Medulla oblongata (tissue), 1 donor: Measurements from ENCODE around the gene PPP4R4.

Experiments used
- DNase-seq: peaks from one replicate; pipeline ENCODE4 v3.0.0-alpha.2; 2015; ENCODE audit errors: extremely low spot score

Gene PPP4R4

GRCh38 chr14:94309721-94310120, 135.6 kb downstream of the PPP4R4 start:
- no peak for DNase-seq

DNA sequence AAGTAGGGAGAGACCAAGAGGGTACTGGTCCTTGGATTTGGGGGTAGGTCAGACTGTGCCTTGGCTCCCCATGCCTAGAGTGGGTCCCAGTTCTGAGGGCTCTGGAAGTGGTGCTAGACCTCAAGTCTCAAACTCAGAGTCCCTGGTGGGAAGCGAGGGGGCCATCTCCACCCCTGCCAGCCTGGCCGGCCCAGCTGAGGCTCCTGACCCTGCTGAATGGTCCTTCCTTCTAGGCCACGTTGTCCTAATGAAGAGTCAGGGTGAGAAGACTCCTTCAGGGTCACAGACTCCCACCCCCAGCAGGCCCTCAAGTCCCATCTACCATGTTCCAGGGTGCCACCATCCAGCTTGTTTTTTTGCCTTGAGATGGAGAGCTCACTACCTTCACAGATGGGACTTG, 136.1 kb downstream of the PPP4R4 start:
- no peak for DNase-seq

DNA sequence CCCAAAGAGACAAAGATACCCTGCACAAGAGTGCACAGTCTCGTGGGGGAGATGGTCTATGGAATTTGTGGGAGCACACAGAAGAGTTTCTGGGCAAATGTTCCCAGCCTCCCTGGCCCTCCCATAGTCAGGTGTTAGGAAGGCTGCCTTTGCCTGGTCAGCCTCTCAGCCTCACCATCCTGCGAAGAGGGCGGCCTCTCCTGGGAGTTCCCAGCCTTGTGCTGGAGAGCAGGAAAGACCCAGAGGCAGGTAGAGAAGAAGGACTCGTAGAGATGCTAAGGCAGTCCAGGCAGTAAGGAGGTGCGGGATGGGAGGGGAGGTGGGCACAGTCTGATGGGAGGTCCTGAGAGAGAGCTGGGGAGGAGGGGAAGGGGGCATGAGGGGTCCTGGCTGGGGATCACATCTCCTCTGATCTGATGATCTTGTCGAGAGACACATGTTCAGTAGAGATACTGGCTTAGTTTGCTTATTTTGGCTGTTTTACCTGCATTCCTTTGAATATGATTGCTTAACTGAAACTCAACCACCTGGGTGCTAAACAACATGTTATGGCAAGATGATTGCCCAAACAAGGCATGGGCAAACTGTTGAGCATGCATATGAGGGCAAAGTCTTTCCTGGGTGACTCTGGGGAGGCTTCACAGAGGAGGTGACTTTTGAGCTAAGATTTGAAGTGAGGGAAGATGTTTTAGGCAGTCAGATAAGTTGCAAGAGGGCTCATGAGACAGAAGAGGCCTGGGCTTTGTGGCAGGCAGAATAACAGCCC, 138.5 kb downstream of the PPP4R4 start:
- DNase-seq, result no peak

DNA sequence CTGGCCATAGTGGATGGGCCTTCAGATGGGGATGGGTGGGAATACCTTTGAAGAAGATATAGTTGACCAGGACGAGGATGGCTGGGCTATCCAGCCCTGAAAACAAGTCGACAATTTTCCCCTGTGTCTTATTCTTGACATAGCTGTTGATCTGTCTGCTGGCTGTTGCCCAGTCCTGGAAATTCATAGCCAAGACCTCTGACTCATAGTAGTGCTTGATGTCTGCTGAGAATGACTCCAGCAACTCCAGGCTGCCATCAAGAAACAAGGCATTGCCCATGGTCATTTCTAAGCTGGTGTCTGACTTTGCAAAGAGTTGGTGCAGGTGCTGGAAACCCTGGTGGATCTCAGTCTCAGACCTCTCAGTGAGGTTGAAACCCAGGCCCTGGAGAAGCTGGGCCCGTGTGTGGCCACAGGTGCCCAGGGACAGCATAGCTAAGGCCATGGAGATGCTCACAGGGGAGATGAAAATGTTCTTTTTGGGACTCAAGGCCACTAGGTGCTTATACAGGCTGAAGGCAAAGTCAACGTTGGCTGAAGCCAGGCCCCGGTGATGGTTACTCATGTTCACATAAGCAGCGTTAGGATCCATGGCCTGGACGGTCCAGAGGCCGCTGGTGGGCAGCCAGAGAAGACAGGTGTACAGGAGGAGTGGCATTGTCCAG, 140.0 kb downstream of the PPP4R4 start:
- DNase-seq, result no peak

DNA sequence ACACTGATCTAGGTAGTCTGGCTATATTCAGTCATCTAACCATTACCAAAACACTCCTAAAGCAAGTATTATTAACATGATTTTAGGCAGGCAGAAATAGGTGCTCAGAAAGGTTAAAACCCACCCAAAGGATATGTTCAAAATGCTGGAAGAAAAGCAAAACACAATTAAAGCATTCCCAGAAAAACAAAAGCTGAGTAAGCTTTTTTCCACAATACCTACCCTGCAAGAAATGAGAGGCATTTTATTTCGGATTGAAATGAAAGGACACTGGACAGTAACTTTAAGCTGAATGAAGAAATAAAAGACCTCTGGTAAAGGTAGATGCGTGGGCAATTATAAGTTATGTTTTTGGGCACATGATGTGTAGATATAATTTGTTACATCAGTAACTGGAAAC, 140.8 kb downstream of the PPP4R4 start:
- no peak for DNase-seq

DNA sequence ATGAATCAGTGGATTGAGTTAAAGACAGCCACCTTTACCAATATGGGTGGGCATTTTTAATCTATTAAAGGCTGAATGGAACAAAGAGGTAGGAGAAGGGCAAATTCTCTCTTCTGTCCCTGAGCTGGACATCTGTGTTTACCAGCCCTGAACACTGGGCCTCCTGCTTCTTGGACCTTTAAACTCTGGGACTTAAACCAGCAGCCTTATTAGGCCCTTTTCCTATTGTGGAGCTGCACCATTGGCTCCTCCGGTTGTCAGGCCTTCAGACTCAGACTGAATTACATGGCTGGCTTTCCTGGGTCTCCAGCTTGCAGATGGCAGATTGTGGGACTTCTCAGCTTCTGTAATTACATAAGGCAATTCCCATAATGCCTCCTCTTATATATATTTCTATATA, 142.6 kb downstream of the PPP4R4 start:
- DNase-seq, result no peak

GRCh38 chr14:94317259-94317658, 143.1 kb downstream of the PPP4R4 start:
- DNase-seq, result no peak

DNA sequence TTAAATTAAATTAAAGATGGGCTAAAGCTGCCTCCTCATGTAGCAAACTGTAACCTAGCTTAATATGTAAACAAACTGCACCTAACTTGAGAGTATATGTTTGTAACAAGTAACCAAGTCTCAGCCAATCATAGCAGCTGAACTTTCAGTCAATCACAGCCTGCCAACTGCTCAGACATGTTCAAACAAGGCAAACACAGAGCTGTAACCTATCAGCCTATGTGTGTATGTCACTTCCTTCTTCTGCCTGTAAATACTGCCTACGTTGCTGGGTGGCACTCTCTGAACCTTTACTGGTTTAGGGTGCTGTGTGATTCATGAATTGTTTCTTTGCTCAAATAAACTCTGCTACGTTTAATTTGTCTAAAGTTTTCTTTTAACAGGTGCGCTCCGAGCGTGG, 146.1 kb downstream of the PPP4R4 start:
- DNase-seq, result no peak

DNA sequence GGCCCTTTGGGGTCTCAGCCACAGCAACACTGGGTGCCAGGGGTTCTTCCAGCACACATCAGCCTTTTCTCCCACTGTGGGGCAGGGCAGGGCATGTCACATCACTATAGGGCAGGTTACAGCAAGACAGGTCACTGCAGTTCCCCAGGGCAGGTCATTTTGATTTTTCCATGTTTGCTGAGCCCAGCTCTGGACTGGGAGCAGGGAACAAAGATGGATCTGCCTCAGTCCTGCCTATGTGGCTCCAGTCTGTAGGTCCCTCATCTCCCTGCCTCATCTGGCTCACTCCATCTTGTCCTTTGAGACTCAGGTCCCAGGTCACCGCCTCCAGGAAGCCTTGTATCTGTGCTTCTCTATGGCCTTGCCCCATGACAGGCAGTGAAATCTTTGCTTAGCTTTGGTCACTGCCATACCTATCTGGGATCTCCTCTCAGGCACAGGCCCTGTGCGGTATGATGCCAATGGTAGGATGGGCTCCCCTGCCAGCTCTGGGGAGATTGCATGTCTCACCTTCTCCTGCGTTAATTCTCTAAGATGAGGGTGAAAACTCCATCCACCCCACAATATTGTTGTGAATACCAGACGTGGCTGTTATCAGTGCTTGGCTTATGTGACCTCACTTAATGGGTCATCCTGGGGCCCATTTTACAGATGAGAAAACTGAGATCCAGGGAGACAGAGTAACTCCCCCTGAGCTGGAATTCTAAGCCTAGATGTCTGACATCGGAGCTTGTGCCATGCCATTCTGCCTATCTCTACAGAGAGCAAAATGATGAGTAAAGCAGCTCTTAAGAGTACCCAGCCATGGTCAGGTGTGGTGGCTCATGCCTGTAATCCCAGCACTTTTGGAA, 147.5 kb downstream of the PPP4R4 start:
- no peak for DNase-seq

DNA sequence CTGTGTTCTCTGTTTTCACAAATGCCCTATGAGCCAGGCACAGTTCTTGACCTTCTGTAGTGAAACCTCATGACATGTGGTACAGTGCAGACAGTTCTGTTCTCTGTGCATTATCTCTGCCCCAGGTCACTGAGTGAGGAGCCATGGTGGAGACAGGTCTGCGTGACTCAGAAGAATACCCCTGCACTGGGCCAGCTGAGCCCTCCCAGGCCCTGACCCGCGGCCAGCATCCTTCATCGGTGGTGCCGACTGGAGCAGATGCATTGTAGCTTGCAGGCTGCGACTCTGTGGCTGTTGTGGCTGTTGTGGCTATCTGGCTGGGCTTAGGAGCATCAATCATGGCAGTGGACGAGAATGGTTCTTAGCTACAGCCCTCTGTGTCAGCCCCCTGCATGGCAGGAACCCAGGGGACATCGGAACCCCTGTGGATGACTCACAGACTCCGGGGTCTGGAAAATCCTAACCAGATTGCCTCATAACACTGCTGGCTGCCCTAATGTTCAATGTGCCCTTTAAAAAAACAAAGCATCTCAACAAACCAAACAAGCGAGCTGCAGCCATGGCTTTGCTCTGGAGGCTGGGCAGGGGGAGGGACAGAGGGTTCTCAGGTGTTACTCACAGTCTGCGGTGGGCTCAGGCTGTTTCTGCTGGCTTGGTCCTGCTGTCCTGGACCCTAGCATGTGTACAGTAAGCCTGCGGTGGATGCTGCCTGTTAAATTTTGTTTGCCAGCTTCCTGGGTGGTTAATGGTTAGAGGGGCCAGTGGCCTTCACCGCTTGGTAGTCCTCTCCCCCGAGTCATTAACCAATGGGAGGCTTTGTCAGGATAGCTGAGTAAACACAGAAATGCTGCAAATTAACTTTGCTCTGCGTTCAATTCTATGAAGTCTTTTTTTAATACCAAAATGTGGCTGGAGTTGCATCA, 148.8 kb downstream of the PPP4R4 start, which contains the start of gene SERPINA6:
Gene SERPINA6, minus strand, starts transcription at position 689 of the 923 bp plus-strand sequence. CDS start 8,688 bp downstream, outside the sequence.
- no peak for DNase-seq

DNA sequence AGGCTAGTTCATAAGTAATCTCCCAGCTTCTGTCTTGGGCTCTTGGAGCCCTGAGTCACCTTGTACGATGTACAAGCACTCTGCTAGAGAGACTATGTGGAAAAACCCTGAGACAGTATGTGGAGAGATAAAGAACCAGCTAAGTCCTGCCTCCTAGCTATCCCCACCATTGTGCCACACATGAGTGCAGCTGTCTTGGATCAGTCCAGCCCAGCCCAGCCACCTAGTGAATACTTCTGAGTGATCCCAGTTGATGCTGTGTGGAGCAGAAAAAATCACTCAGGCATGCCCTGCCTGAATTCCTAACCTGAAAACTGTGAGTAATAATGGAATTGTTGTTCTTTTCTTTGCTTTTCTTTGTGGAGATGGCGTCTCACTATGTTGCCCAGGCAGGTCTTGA, 154.1 kb downstream of the PPP4R4 start:
- DNase-seq, result no peak
